Measurements from ENCODE around the gene MIER2.

DNA sequence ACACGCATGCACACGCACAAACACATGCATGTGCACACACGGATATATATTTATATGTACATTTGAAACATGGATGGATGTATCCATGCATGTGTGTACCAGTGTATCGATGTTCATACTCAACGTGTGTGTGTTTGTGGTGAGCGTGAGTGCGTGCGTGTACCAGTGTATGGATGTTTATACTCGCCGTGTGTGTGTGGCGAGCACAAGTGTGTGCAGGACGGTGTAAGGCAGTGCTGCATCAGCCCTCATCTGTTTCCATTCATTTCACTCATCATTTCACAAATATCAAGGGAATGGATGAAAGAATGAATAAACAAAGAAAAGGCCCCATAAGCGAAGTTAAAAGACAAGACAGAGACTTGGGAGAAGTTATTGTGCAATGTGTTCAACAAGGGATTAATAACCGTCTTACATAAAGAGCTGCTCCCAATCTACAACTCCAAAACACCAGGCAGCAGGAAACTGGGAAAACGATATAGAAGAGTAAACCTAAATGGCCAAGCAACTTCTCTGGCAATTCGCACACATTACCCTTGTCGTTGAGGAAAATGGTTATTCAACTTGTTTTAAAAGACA lies 21.7 kb upstream of the MIER2 start:
- TF ChIP-seq, protein P1, sequence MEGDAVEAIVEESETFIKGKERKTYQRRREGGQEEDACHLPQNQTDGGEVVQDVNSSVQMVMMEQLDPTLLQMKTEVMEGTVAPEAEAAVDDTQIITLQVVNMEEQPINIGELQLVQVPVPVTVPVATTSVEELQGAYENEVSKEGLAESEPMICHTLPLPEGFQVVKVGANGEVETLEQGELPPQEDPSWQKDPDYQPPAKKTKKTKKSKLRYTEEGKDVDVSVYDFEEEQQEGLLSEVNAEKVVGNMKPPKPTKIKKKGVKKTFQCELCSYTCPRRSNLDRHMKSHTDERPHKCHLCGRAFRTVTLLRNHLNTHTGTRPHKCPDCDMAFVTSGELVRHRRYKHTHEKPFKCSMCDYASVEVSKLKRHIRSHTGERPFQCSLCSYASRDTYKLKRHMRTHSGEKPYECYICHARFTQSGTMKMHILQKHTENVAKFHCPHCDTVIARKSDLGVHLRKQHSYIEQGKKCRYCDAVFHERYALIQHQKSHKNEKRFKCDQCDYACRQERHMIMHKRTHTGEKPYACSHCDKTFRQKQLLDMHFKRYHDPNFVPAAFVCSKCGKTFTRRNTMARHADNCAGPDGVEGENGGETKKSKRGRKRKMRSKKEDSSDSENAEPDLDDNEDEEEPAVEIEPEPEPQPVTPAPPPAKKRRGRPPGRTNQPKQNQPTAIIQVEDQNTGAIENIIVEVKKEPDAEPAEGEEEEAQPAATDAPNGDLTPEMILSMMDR (conservative IDR thresholded peaks at IDR 0.05; ENCODE audit: low read depth, low read length): no peak
- no peak for TF ChIP-seq EZH2phosphoT487 (IDR thresholded peaks at IDR 0.05; ENCODE audit: borderline replicate concordance, low read length)
- no peak for TF ChIP-seq EZH2 (IDR thresholded peaks at IDR 0.05; ENCODE audit: low read length, unreplicated experiment)
